GM18498 (cell line): ENCODE results near the gene POU3F2.

Experiments used
- ATAC-seq: cut with Tn5 transposase; IDR thresholded peaks from one replicate; pipeline ENCODE4 v1.9.1; 2021; ENCODE audit warnings: mild to moderate bottlenecking, moderate library complexity; ENCODE audit not compliant: unreplicated experiment

POU3F2 gene

GRCh38 chr6:98830146-98830545 is 4.2 kb upstream of the POU3F2 start:
- ATAC-seq: no peak

DNA sequence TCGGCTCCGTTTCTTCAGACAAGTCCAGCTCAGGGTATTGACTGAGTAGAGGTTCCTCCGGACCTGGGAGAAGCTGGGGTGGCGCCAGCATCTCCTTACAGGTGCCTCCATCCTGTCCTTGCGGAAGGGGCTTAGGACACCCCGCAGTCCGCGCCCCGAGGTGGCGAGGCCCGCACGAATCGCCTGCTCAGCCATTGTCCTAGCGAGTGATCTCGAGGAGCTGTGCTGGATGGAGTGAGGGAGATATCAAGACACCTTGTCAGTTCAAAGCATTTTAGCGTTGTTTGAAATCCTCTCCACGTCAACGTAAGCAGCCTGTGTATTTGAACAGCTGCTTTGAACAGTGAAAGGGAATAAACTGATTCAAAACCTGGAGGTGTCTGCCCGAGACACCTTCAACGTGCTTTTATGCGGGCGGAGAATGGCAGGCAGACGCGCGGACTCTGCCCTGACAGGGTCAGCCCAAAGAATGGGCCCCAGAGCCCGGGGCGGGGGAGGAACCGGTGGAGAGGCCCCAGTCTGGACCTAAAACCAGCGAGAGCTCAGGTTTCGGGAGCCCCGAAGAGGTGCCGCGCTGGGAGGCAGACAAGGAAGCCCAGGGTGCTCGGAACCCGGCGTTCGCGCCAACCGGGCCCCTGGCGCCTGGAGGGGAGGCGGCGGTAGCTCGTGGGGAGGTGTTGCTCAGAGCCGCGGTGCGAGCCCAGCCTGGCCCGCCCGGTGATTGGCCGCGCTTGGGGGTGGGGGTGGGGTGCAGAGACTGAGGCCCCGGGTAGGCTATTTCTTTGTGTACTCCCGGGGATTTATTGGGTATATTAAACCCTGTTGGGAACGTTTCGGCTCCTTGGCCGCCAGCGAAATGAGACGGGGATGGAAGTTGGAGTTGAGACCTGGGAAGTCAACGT is 3.1 kb upstream of the POU3F2 start:
- no peak for ATAC-seq

DNA sequence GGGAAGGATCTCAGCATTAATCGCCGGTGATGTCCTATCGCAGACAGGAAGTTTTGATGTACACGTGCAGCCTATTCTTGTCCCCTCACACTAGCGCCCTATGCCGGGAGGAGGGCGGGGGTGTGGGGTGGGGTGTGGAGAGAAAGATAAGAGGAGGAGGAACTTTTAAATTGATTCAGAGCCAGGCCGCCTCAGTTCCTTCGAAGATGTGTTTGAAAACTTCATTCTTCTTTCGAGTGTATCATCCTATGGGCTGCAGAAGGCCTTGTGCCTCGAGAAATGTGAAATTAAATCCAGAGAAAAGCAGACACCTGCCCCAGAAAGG is 2.5 kb upstream of the POU3F2 start:
- no peak for ATAC-seq

DNA sequence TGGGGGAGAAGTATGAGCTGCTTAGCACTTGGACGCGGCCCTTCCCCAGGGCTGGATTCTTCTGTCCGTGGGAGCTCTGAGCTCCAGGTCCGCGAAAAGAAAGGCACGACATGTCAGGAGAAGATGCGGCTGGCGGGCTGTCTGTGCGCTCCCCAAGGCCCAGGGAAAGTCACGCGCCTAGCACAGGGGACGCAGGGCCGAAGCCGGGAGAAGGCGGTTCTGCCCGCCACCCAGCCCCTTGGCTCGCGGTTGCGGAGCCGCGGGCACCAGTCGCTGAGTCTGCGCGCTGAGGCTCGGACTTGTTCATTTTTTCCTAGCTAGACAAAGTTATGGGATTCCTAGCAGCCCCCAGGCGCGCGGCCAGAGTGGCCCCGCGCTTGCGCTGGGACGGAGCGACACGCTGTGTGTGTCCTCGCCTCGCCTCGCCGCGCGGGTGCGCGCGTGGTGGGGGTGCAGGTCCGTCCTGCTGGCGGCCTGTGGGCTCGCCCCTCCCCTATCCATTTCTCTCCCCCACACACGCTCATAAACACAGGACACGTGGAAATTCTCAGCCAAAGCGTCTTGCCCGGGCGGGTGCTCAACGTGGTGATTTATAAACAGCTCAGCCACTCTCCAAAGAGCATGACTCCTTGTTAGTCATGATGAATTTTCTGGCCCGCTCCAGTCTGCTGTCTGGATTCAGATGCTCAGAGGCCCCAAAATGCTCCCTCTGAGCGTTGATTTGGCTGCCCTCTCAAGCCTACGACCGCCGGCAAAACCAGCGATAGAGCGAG is 1.9 kb upstream of the POU3F2 start:
- ATAC-seq: no peak

- no peak for ATAC-seq
Measured at GRCh38 chr6:98833057-98833306, 1.4 kb upstream of the POU3F2 start.

- no peak for ATAC-seq
Measured at GRCh38 chr6:98833307-98834059, 891 bp upstream of the POU3F2 start.

GRCh38 chr6:98835149-98836024 is 1.0 kb downstream of the POU3F2 start:
- ATAC-seq: no peak

- ATAC-seq: no peak
Measured at GRCh38 chr6:98836025-98836961, 1.9 kb downstream of the POU3F2 start.

DNA sequence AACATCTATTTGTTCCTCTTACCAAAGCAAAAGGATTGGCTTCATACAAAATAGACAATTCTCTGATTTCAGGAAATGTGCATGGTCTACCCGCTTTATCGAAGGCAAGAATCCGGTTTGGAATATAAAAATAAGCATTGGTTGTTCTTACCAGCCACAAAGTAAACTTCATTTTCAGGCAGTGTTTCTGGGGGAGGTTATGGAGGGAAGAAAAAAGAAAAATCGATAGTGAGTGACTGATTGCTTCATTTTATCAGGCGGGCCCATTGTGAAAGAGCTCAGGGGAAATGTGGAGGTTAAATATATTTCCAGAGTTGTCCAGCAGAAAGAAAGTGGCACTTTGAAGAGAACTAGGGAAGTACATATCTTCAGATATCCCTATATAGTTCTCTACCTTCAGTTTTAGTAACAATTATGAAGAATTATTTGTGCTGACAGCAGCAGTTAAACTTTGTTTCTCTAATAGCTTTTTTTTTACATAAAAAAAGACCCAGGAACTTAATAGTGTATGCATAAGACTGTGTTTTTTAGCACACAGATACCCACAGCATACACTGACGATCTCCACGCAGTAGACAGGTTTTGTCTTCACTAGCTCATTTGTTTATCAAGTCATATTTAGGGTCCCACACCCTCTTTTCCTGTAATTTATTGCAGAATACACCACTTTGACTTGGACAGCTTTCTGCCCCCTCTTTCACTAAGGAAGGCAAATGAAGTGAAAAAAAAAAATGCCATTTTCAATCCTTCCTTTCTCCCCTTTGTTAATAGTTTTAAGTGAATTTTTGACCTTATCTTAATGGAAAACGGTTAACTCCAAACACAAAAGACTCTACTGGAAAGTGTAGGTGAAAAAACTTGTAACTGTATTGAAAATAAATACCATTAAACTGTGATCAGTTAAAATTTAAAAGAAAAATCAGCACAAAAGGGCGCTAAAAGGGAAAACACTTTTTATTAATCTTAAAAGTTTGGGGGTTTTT is 2.9 kb downstream of the POU3F2 start:
- ATAC-seq: no peak

DNA sequence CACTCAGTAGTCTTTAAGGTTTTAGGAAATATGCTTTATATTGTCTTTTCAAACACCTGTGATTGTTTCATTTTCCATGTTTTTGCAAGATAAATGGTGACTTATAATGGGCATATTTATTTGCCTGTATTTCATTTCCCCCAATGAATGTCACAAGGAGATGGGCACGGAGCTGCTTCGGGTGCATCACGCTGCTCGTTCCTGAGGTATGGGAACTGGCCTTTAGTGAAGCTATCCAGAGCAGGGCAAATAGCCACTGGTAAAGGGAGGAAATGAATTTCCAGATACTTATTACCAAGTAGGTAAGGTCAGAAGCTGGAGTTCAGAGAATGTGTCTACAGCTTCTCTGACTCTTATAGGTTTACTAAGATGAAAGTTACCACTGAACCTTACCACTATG is 3.7 kb downstream of the POU3F2 start:
- no peak for ATAC-seq

GRCh38 chr6:98838975-98839374 is 4.6 kb downstream of the POU3F2 start:
- ATAC-seq: no peak

GRCh38 chr6:98839781-98840361 is 5.5 kb downstream of the POU3F2 start:
- peak; percentile 39 for ATAC-seq

GRCh38 chr6:98840385-98840784 is 6.0 kb downstream of the POU3F2 start:
- no peak for ATAC-seq

DNA sequence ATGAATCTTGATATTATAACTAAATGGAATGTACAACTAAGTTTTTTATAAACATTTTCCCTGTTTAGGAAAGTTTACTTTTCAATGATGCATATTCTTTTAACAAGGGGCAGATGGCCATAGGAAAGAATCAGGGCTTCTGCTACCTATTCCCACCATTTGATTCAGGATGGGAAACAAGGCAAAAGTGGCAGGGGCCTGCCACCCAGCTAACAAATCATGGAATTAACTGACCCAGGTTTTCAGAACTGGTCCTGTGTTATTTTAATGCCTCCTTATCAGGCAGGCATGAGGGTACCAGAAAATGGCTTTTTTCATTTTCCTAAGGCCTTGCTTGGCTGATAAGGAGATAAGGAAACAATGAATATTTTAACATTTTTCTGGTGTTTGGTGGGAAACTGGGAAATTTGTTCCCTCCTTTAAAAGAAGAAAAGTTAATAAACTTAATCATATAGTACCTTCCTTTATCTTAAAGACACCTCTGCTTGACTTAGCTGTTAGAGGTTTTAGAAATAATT is 6.7 kb downstream of the POU3F2 start:
- ATAC-seq: no peak

- ATAC-seq: no peak
Measured at GRCh38 chr6:98841621-98842341, 7.4 kb downstream of the POU3F2 start.

- no peak for ATAC-seq
Measured at GRCh38 chr6:98842342-98843180, 8.2 kb downstream of the POU3F2 start.
